K562 (cell line): Measurements from ENCODE around the gene ITSN1. TPM values are rescaled to one million over a fixed set of nuclear protein-coding genes. Genes with fewer than 3 reads are reported as not detected.

Experiments used
- SPI1 ChIP-seq: IDR thresholded peaks from 2 replicates; pipeline ENCODE4 v1.6.1; 2011; ENCODE audit warnings: low read depth, low read length, control low read depth, borderline replicate concordance
- ZBTB40 ChIP-seq, 2 experiments: fragments of 450-650 bp in 1 of 2; sonication (generic) in 1 of 2; formaldehyde crosslinking in 1 of 2; IDR thresholded peaks; 2 replicates each; pipeline versions ENCODE4 v1.7.1 to v1.9.0; 2016 to 2022; ENCODE audit warnings: inconsistent platforms in 1 of 2, mild to moderate bottlenecking in 1 of 2, missing genetic modification reagents in 1 of 2
- polyA plus RNA-seq, 8 experiments: library from polyadenylated mRNA; depleted of rRNA in 4 of 8; stranded (reverse) in 5 of 8; unstranded in 3 of 8; fragments of >200 nt; fragmentation: Nextera tagmentation in 2 of 8; fragmentation: Illumina TruSeq in 1 of 8; extraction: Ambion mirVana in 2 of 8; extraction: Trizol in 1 of 8; gene quantifications; 2 replicates each; pipeline versions ENCODE4 v1.2.1 to v1.2.3, GENCODE V29; 2011 to 2014; ENCODE audit warnings: inconsistent platforms in 1 of 8, missing spikeins in 1 of 8
- total RNA-seq, 7 experiments: library from RNA; depleted of rRNA in 6 of 7; stranded (reverse); fragments of >200 nt in 6 of 7; fragmentation: Illumina TruSeq in 2 of 7; extraction: Trizol in 2 of 7; gene quantifications; 2 replicates each; pipeline versions ENCODE4 v1.2.1 to v1.2.3, GENCODE V29; 2011 to 2021; ENCODE audit warnings: low replicate concordance in 1 of 7

The ITSN1 gene
- total and polyA plus RNA-seq, 9 of the 15 experiments (the other 6 are each of a cell fraction or from before 2014, with no cell fraction given) = 1.1 to 12.6 (median 4.8) TPM

DNA sequence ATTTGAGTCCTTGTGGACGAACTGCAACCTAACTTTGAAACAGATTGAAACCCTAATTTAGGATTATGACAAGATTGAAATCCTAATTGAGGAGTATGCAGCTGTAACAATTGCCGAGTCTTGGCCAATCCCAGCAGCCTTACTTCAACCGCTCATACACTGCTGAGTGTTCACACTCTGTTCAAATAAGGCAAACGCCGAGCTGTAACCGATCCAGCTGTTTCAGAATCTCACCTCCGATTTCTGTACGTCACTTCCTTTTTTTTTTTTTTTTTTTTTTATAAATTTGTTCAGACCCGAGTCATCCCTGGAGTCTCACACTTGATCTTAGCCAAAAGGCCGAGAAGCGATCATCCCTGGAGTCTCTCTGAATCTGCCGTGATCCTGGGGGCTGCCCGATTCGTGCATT, 295.6 kb downstream of the ITSN1 start (continued):
- 0 out of 2 replicates have a peak, but pooled peaks have one; percentile 42 for TF ChIP-seq ZBTB40 (IDR thresholded peaks at IDR 0.05)
- TF ChIP-seq ZBTB40 (CRISPR knock-in tag; IDR thresholded peaks at IDR 0.05) = no peak
- peak; percentile 73 for TF ChIP-seq SPI1
